ENCODE measurements around the gene TDRD5. TPM values are rescaled to one million over a fixed set of nuclear protein-coding genes. Genes with fewer than 3 reads are reported as not detected.

Gene TDRD5
- total RNA-seq, 1 donor from 2014 or later = 0.54 TPM

- DNase-seq (ENCODE audit: low read depth) = no peak
- Histone ChIP-seq H3K4me3 (ENCODE audit: low read depth, low read length) (no peak overlapping the region), H3K36me3 (ENCODE audit: control insufficient read depth, insufficient read depth, low read length) (no peaks in the 10 kb centered on the region), H3K27me3 (ENCODE audit: control insufficient read depth, insufficient read depth, low read length) (no peaks in the 10 kb centered on the region)
- TF ChIP-seq CTCF (IDR thresholded peaks at IDR 0.05; ENCODE audit: insufficient read depth, low read length, poor library complexity, severe bottlenecking) = no peak
Measured at GRCh38 chr1:179709841-179710329, 118.3 kb downstream of the TDRD5 start.

- H3K36me3 ChIP-seq (ENCODE audit: control insufficient read depth, insufficient read depth, low read length) = no peaks in the 10 kb centered on the region
- H3K4me3 ChIP-seq (ENCODE audit: low read depth, low read length) = no peak overlapping the region
- H3K27me3 ChIP-seq (ENCODE audit: control insufficient read depth, insufficient read depth, low read length) = no peaks in the 10 kb centered on the region
- no peak for DNase-seq (ENCODE audit: low read depth)
- no peak for TF ChIP-seq CTCF (IDR thresholded peaks at IDR 0.05; ENCODE audit: insufficient read depth, low read length, poor library complexity, severe bottlenecking)
Measured at GRCh38 chr1:179714159-179714558, 122.5 kb downstream of the TDRD5 start.

- Histone ChIP-seq H3K36me3 (ENCODE audit: control insufficient read depth, insufficient read depth, low read length) (no peaks in the 10 kb centered on the region), H3K27me3 (ENCODE audit: control insufficient read depth, insufficient read depth, low read length) (no peaks in the 10 kb centered on the region), H3K4me3 (ENCODE audit: low read depth, low read length) (no peak overlapping the region)
- no peak for DNase-seq (ENCODE audit: low read depth)
- no peak for TF ChIP-seq CTCF (IDR thresholded peaks at IDR 0.05; ENCODE audit: insufficient read depth, low read length, poor library complexity, severe bottlenecking)
Measured at GRCh38 chr1:179714623-179715022, 123.0 kb downstream of the TDRD5 start.

- DNase-seq (ENCODE audit: low read depth) = no peak
- Histone ChIP-seq H3K4me3 (ENCODE audit: low read depth, low read length) (no peak overlapping the region), H3K27me3 (ENCODE audit: control insufficient read depth, insufficient read depth, low read length) (no peaks in the 10 kb centered on the region), H3K36me3 (ENCODE audit: control insufficient read depth, insufficient read depth, low read length) (no peaks in the 10 kb centered on the region)
- no peak for TF ChIP-seq CTCF (IDR thresholded peaks at IDR 0.05; ENCODE audit: insufficient read depth, low read length, poor library complexity, severe bottlenecking)
Measured at GRCh38 chr1:179719272-179719671, 127.6 kb downstream of the TDRD5 start.

- no peak for DNase-seq (ENCODE audit: low read depth)
- Histone ChIP-seq H3K36me3 (ENCODE audit: control insufficient read depth, insufficient read depth, low read length) (no peaks in the 10 kb centered on the region), H3K4me3 (ENCODE audit: low read depth, low read length) (no peak overlapping the region), H3K27me3 (ENCODE audit: control insufficient read depth, insufficient read depth, low read length) (peaks cover 3% of the 10 kb centered on the region)
- no peak for TF ChIP-seq CTCF (IDR thresholded peaks at IDR 0.05; ENCODE audit: insufficient read depth, low read length, poor library complexity, severe bottlenecking)
Measured at GRCh38 chr1:179728271-179728670, 136.6 kb downstream of the TDRD5 start.

GRCh38 chr1:179729881-179730280 lies 138.2 kb downstream of the TDRD5 start:
- H3K36me3 ChIP-seq (ENCODE audit: control insufficient read depth, insufficient read depth, low read length) = no peaks in the 10 kb centered on the region
- peaks cover 3% of the 10 kb centered on the region for H3K27me3 ChIP-seq (ENCODE audit: control insufficient read depth, insufficient read depth, low read length)
- TF ChIP-seq CTCF (IDR thresholded peaks at IDR 0.05; ENCODE audit: insufficient read depth, low read length, poor library complexity, severe bottlenecking) = no peak
- H3K4me3 ChIP-seq (ENCODE audit: low read depth, low read length) = no peak overlapping the region
- no peak for DNase-seq (ENCODE audit: low read depth)
